ENCODE data around the gene FAM20A.

Gene FAM20A

GRCh38 chr17:68512247-68512959 lies 88.8 kb downstream of the FAM20A start, which contains the start of gene PRKAR1A (continued):
- TF ChIP-seq ZNF513 (tag by site-specific recombination; IDR thresholded peaks at IDR 0.05) (no peak), ZNF24 (tag by site-specific recombination; IDR thresholded peaks at IDR 0.05) (0 out of 2 replicates have a peak, but pooled peaks have one; percentile 10), AEBP2 (tag by site-specific recombination; IDR thresholded peaks at IDR 0.05; ENCODE audit: borderline replicate concordance) (no peak), ZNF48 (tag by site-specific recombination; IDR thresholded peaks at IDR 0.05) (no peak), PATZ1 (tag by site-specific recombination; IDR thresholded peaks at IDR 0.05) (0 out of 2 replicates have a peak, but pooled peaks have one; percentile 100), ZNF518A (tag by site-specific recombination; conservative IDR thresholded peaks at IDR 0.05; ENCODE audit: low read depth) (no peak; the same call in 1 of the 2 replicates), ZNF18 (tag by site-specific recombination; IDR thresholded peaks at IDR 0.05) (no peak), MZF1 (tag by site-specific recombination; IDR thresholded peaks at IDR 0.05; ENCODE audit: borderline replicate concordance) (no peak), ZNF664 (tag by site-specific recombination; IDR thresholded peaks at IDR 0.05) (no peak), KLF16 (tag by site-specific recombination; IDR thresholded peaks at IDR 0.05) (peak; percentile 39), ZSCAN5A (tag by site-specific recombination; IDR thresholded peaks at IDR 0.05) (no peak), YY1 (tag by site-specific recombination; IDR thresholded peaks at IDR 0.05) (peak; percentile 57), YY2 (tag by site-specific recombination; IDR thresholded peaks at IDR 0.05) (0 out of 2 replicates have a peak, but pooled peaks have one; percentile 13), FEZF1 (tag by site-specific recombination; IDR thresholded peaks at IDR 0.05) (no peak; the same call in 1 of the 2 replicates), ZNF335 (tag by site-specific recombination; conservative IDR thresholded peaks at IDR 0.05) (no peak), HOXD13 (CRISPR knock-in tag; IDR thresholded peaks at IDR 0.05; ENCODE audit: borderline replicate concordance) (no peak), ZNF280D (tag by site-specific recombination; IDR thresholded peaks at IDR 0.05) (no peak), HOXC10 (CRISPR knock-in tag; IDR thresholded peaks at IDR 0.05) (no peak), ZNF585B (tag by site-specific recombination; IDR thresholded peaks at IDR 0.05) (no peak), IKZF3 (tag by site-specific recombination; IDR thresholded peaks at IDR 0.05) (no peak), ZNF558 (tag by site-specific recombination; IDR thresholded peaks at IDR 0.05) (no peak), ZNF530 (tag by site-specific recombination; IDR thresholded peaks at IDR 0.05; ENCODE audit: low read depth) (no peak), OSR2 (tag by site-specific recombination; IDR thresholded peaks at IDR 0.05) (no peak)

Measured in HEK293 (cell line).